Smooth muscle cell (in vitro differentiated cells): Measurements from ENCODE around the gene CEP44. TPM values are rescaled to one million over a fixed set of nuclear protein-coding genes. Genes with fewer than 3 reads are reported as not detected.
A peak's percentile ranks its signal among the peaks of the same experiment; 100 is the strongest.

Experiments used
- DNase-seq: peaks from one replicate; lab custom pipeline; 2025; ENCODE audit not compliant: unreplicated experiment; lab: John Stamatoyannopoulos, UW
- H2AFZ ChIP-seq: fragments of 200-600 bp; sonication (generic); 2 replicates; pipeline ENCODE4 v1.6.0; 2016; ENCODE audit warnings: antibody characterized with exemption, low read depth, mild to moderate bottlenecking
- H3F3A ChIP-seq: fragments of 200-600 bp; sonication (generic); 2 replicates; pipeline ENCODE4 v1.6.0; 2017; ENCODE audit warnings: antibody characterized with exemption, low read depth
- H3K27ac ChIP-seq: fragments of 200-600 bp; sonication (generic); 2 replicates; pipeline ENCODE4 v1.5.1; 2016; ENCODE audit warnings: low read depth, mild to moderate bottlenecking
- H3K27me3 ChIP-seq: fragments of 200-600 bp; sonication (generic); 2 replicates; pipeline ENCODE4 v1.6.1; 2016; ENCODE audit warnings: low read depth, mild to moderate bottlenecking
- H3K36me3 ChIP-seq: fragments of 200-600 bp; sonication (generic); 2 replicates; pipeline ENCODE4 v1.5.1; 2016; ENCODE audit warnings: low read depth
- H3K4me1 ChIP-seq: fragments of 200-600 bp; sonication (generic); 2 replicates; pipeline ENCODE4 v1.5.1; 2016; ENCODE audit warnings: low read depth
- H3K4me2 ChIP-seq: fragments of 200-600 bp; sonication (generic); 2 replicates; pipeline ENCODE4 v1.6.0; 2016; ENCODE audit warnings: mild to moderate bottlenecking
- H3K4me3 ChIP-seq: fragments of 200-600 bp; sonication (generic); 2 replicates; pipeline ENCODE4 v1.5.1; 2016; ENCODE audit warnings: mild to moderate bottlenecking
- H3K79me2 ChIP-seq: fragments of 200-600 bp; sonication (generic); 2 replicates; pipeline ENCODE4 v1.6.0; 2016; ENCODE audit warnings: low read depth, mild to moderate bottlenecking
- H3K9ac ChIP-seq: fragments of 200-600 bp; sonication (generic); 2 replicates; pipeline ENCODE4 v1.6.0; 2016; ENCODE audit warnings: low read depth
- H3K9me3 ChIP-seq: fragments of 200-600 bp; sonication (generic); replicated peaks from 2 replicates; pipeline ENCODE4 v1.5.1; 2016; ENCODE audit warnings: low read depth
- H4K20me1 ChIP-seq: fragments of 200-600 bp; sonication (generic); 2 replicates; pipeline ENCODE4 v1.6.0; 2016; ENCODE audit warnings: low read depth
- CTCF ChIP-seq: fragments of 200-600 bp; sonication (generic); IDR thresholded peaks from 2 replicates; pipeline ENCODE4 v1.5.1; 2017; ENCODE audit warnings: borderline replicate concordance, mild to moderate bottlenecking, antibody characterized with exemption; ENCODE audit not compliant: insufficient read depth, poor library complexity, severe bottlenecking
- WGBS: methylation state at CpG from one replicate; pipeline ENCODE4 v1.1.7; 2016; ENCODE audit warnings: low lambda C conversion rate; 5-methylcytosine and 5-hydroxymethylcytosine counted together
- polyA plus RNA-seq: library from polyadenylated mRNA; unstranded; fragments of >200 nt; fragmentation: Nextera tagmentation; extraction: Ambion mirVana; gene quantifications from 2 replicates; pipeline ENCODE4 v1.2.1, GENCODE V29; 2016
- total RNA-seq: library from RNA; depleted of rRNA; stranded (reverse); fragments of >200 nt; gene quantifications from 2 replicates; pipeline ENCODE4 v1.2.3, GENCODE V29; 2014

Gene CEP44
- total and polyA plus RNA-seq, 2 experiments from 2014 or later, result 11.4 to 25.2 TPM

- no peaks in the 10 kb centered on the region for H4K20me1 ChIP-seq
- no peaks in the 10 kb centered on the region for H3K4me1 ChIP-seq
- H3K27ac ChIP-seq, result no peak overlapping the region
- H3F3A ChIP-seq, result no peaks in the 10 kb centered on the region
- WGBS, result 94% methylated on average over 5 of the region's 5 CpGs
- no peaks in the 10 kb centered on the region for H3K36me3 ChIP-seq
- no peaks in the 10 kb centered on the region for H3K27me3 ChIP-seq
- no peak overlapping the region for H3K4me3 ChIP-seq
- no peaks in the 10 kb centered on the region for H3K9me3 ChIP-seq
- no peak overlapping the region for H3K4me2 ChIP-seq
- H3K79me2 ChIP-seq, result no peaks in the 10 kb centered on the region
- no peak overlapping the region for H2AFZ ChIP-seq
- TF ChIP-seq CTCF, result no peak
- H3K9ac ChIP-seq, result no peak overlapping the region
- no peak for DNase-seq
Measured at GRCh38 chr4:174352061-174352819, 68.5 kb downstream of the CEP44 start.

- H3K9me3 ChIP-seq, result no peaks in the 10 kb centered on the region
- H3K4me2 ChIP-seq, result no peak overlapping the region
- H3K9ac ChIP-seq, result no peak overlapping the region
- WGBS, result 91% methylated on average over 4 of the region's 4 CpGs
- H3K36me3 ChIP-seq, result no peaks in the 10 kb centered on the region
- no peaks in the 10 kb centered on the region for H3K27me3 ChIP-seq
- no peaks in the 10 kb centered on the region for H4K20me1 ChIP-seq
- no peak for DNase-seq
- no peak overlapping the region for H2AFZ ChIP-seq
- no peaks in the 10 kb centered on the region for H3K4me1 ChIP-seq
- no peak overlapping the region for H3K27ac ChIP-seq
- H3K79me2 ChIP-seq, result no peaks in the 10 kb centered on the region
- TF ChIP-seq CTCF, result no peak
- H3K4me3 ChIP-seq, result no peak overlapping the region
- no peaks in the 10 kb centered on the region for H3F3A ChIP-seq
Measured at GRCh38 chr4:174357321-174357720, 73.6 kb downstream of the CEP44 start.

GRCh38 chr4:174358410-174358809 is 74.7 kb downstream of the CEP44 start:
- no peak for DNase-seq
- no peaks in the 10 kb centered on the region for H3K4me1 ChIP-seq
- peak overlapping the region; percentile 3 for H3K27ac ChIP-seq
- TF ChIP-seq CTCF, result no peak
- no peak overlapping the region for H3K4me3 ChIP-seq
- H3F3A ChIP-seq, result no peaks in the 10 kb centered on the region
- no peak overlapping the region for H3K4me2 ChIP-seq
- no peaks in the 10 kb centered on the region for H3K27me3 ChIP-seq
- no peak overlapping the region for H2AFZ ChIP-seq
- H3K36me3 ChIP-seq, result no peaks in the 10 kb centered on the region
- no peak overlapping the region for H3K9ac ChIP-seq
- WGBS, result 88% methylated on average over 1 of the region's 1 CpG
- H3K9me3 ChIP-seq, result no peaks in the 10 kb centered on the region
- no peaks in the 10 kb centered on the region for H3K79me2 ChIP-seq
- no peaks in the 10 kb centered on the region for H4K20me1 ChIP-seq

GRCh38 chr4:174358829-174359228 is 75.1 kb downstream of the CEP44 start:
- H3K4me2 ChIP-seq, result no peak overlapping the region
- H4K20me1 ChIP-seq, result no peaks in the 10 kb centered on the region
- DNase-seq, result no peak
- H3F3A ChIP-seq, result no peaks in the 10 kb centered on the region
- peak overlapping the region; percentile 3 for H3K27ac ChIP-seq
- H3K79me2 ChIP-seq, result no peaks in the 10 kb centered on the region
- no peaks in the 10 kb centered on the region for H3K36me3 ChIP-seq
- H2AFZ ChIP-seq, result no peak overlapping the region
- no peak overlapping the region for H3K4me3 ChIP-seq
- no peaks in the 10 kb centered on the region for H3K4me1 ChIP-seq
- no peaks in the 10 kb centered on the region for H3K27me3 ChIP-seq
- WGBS, result 48% methylated on average over 1 of the region's 1 CpG
- no peak overlapping the region for H3K9ac ChIP-seq
- no peaks in the 10 kb centered on the region for H3K9me3 ChIP-seq
- no peak for TF ChIP-seq CTCF
